Activated CD8-positive, alpha-beta memory T cell treated with anti-CD3 and anti-CD28 coated beads for 1 hour (primary cell): ENCODE results near the gene OR7D2.

ENCODE experiments used
- DNase-seq, 2 donors: peaks; one replicate each; pipeline ENCODE4 v3.0.0-alpha.2; 2020; ENCODE audit warnings: low read depth in 1 of 2; ENCODE audit errors: extremely low read depth in 1 of 2

The OR7D2 gene

GRCh38 chr19:9178901-9179300, at the start of gene OR7D2:
Gene OR7D2 (plus strand): TSS chr19:9178979. CDS start chr19:9185782, 6,803 bp downstream.
- DNase-seq = no peak

- no peak for DNase-seq
These were observed 47.8 kb upstream of the OR7D2 start for GRCh38 chr19:9130965-9131364.

GRCh38 chr19:9132422-9132821, 46.4 kb upstream of the OR7D2 start:
- DNase-seq = no peak

GRCh38 chr19:9139609-9140158, 39.1 kb upstream of the OR7D2 start:
- DNase-seq = no peak

- DNase-seq = peak; percentile 78 to 80
These were observed 38.5 kb upstream of the OR7D2 start, which contains the start of gene ZNF317 for GRCh38 chr19:9140159-9140874. Gene ZNF317 (plus strand): TSS chr19:9140397. CDS start chr19:9156017, 15,620 bp downstream.

- DNase-seq = no peak
These were observed 33.9 kb upstream of the OR7D2 start for GRCh38 chr19:9144920-9145319.

- DNase-seq = no peak
These were observed 31.9 kb upstream of the OR7D2 start for GRCh38 chr19:9146882-9147281.

GRCh38 chr19:9148697-9149096, 30.1 kb upstream of the OR7D2 start:
- no peak for DNase-seq

GRCh38 chr19:9149997-9150396, 28.8 kb upstream of the OR7D2 start:
- DNase-seq = no peak

GRCh38 chr19:9150650-9151049, 28.1 kb upstream of the OR7D2 start:
- DNase-seq = no peak

- no peak for DNase-seq
These were observed 27.4 kb upstream of the OR7D2 start for GRCh38 chr19:9151367-9151766.

- DNase-seq = no peak
These were observed 23.2 kb upstream of the OR7D2 start for GRCh38 chr19:9155591-9155990.

- DNase-seq = no peak
These were observed 22.5 kb upstream of the OR7D2 start for GRCh38 chr19:9156304-9156703.

- DNase-seq = no peak
These were observed 18.9 kb upstream of the OR7D2 start for GRCh38 chr19:9159891-9160290.

- no peak for DNase-seq
These were observed 17.4 kb upstream of the OR7D2 start for GRCh38 chr19:9161427-9161826.

- no peak for DNase-seq
These were observed 13.5 kb upstream of the OR7D2 start for GRCh38 chr19:9165261-9165660.

- DNase-seq = no peak
These were observed 11.9 kb upstream of the OR7D2 start for GRCh38 chr19:9166846-9167245.

GRCh38 chr19:9171393-9171991, 7.3 kb upstream of the OR7D2 start:
- no peak for DNase-seq

- DNase-seq = no peak
These were observed 3.5 kb upstream of the OR7D2 start for GRCh38 chr19:9175326-9175725.

- no peak for DNase-seq
These were observed 4.2 kb downstream of the OR7D2 start for GRCh38 chr19:9183000-9183399.

GRCh38 chr19:9187191-9187590, 8.4 kb downstream of the OR7D2 start:
- no peak for DNase-seq

- no peak for DNase-seq
These were observed 10.8 kb downstream of the OR7D2 start for GRCh38 chr19:9189535-9189934.
